AG04450 (cell line): ENCODE results near the gene EPHB2. TPM values are rescaled to one million over a fixed set of nuclear protein-coding genes. Genes with fewer than 3 reads are reported as not detected.
A peak's percentile ranks its signal among the peaks of the same experiment; 100 is the strongest.

Experiments used
- CTCF ChIA-PET: fragments of 300-600, 350-600 bp; formaldehyde crosslinking; extraction: SDS; loops from one replicate; lab custom pipeline; 2022; ENCODE audit warnings: antibody characterized with exemption, inconsistent platforms; lab: Charles Lee
- POLR2A ChIA-PET: fragments of 350-600 bp; formaldehyde crosslinking; extraction: SDS; loops from one replicate; lab custom pipeline; 2021; ENCODE audit warnings: antibody characterized with exemption, inconsistent platforms; lab: Yijun Ruan, JAX
- DNase-seq: peaks from one replicate; pipeline ENCODE4 v3.0.0-alpha.2; 2011; ENCODE audit warnings: low read depth, low spot score
- H3K27ac ChIP-seq: one replicate; pipeline ENCODE4 v1.5.1; 2012; ENCODE audit warnings: low read depth, low read length, control low read depth
- H3K27me3 ChIP-seq: one replicate; pipeline ENCODE4 v1.6.0; 2012; ENCODE audit warnings: low read length; ENCODE audit not compliant: control insufficient read depth, insufficient read depth
- H3K4me3 ChIP-seq: 2 replicates; pipeline ENCODE4 v1.5.1; 2011; ENCODE audit warnings: mild to moderate bottlenecking, low read depth, low read length, control low read depth
- H3K9me3 ChIP-seq: 2 replicates; pipeline ENCODE4 v1.5.1; 2012; ENCODE audit warnings: low read length; ENCODE audit not compliant: control insufficient read depth, insufficient read depth
- polyA plus RNA-seq: library from polyadenylated mRNA; depleted of rRNA; stranded (reverse); fragments of >200 nt; gene quantifications from 2 replicates; pipeline ENCODE4 v1.2.3, GENCODE V29; 2011
- TF ChIP-seq, protein P1 (sequence below): IDR thresholded peaks from 2 replicates; pipeline ENCODE4 v1.5.1; 2011; ENCODE audit warnings: low read depth, low read length, control low read depth, inconsistent platforms

The EPHB2 gene
- polyA plus RNA-seq, 1 experiment: 30.9 TPM

DNA sequence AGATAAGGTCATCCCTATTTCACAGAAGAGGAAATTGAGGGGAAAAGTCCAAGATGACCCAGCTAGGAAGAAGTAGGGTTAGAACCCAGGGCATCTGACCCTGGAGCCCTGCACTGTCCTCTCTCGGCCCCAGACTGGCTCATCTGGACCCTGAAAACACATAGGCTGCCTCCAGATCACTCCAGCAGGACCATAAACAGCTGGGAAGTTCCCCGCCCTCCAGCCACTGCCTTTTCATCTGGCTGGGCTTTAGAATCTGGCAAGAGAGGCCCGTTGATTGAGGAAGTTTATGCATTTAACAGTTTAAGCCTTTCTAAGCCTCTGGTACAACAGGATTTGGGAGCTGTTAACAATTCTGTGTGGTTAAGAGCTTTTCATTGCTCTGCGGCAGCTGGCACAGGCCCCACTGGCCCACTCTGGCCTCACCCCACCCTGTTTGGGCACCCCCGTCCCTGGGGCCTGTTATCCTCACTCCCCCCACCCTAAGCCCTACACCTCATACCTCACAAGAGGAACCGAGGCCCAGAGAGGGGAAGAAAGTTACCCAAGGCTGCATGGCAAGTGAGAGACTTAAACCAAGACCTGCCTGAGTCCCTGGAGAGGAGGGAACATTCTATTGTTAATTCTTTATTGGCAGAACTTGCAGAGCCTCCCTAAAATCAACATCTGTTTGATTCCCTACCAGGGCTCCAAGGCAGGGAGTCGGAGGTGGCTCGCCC is 84.2 kb downstream of the EPHB2 start:
- Histone ChIP-seq H3K4me3 (no peak overlapping the region), H3K27ac (peak overlapping the region; percentile 2), H3K9me3 (no peaks in the 10 kb centered on the region), H3K27me3 (no peaks in the 10 kb centered on the region)
- POLR2A ChIA-PET: no interaction called here
- DNase-seq: no peak
- TF ChIP-seq, protein P1, sequence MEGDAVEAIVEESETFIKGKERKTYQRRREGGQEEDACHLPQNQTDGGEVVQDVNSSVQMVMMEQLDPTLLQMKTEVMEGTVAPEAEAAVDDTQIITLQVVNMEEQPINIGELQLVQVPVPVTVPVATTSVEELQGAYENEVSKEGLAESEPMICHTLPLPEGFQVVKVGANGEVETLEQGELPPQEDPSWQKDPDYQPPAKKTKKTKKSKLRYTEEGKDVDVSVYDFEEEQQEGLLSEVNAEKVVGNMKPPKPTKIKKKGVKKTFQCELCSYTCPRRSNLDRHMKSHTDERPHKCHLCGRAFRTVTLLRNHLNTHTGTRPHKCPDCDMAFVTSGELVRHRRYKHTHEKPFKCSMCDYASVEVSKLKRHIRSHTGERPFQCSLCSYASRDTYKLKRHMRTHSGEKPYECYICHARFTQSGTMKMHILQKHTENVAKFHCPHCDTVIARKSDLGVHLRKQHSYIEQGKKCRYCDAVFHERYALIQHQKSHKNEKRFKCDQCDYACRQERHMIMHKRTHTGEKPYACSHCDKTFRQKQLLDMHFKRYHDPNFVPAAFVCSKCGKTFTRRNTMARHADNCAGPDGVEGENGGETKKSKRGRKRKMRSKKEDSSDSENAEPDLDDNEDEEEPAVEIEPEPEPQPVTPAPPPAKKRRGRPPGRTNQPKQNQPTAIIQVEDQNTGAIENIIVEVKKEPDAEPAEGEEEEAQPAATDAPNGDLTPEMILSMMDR: no peak
- CTCF ChIA-PET: interaction anchor here (0.5 to 1.5 kb wide), 2 partner anchors 90 to 932 kb away, joined by 4 read pairs; no protein-coding TSS in a partner anchor

DNA sequence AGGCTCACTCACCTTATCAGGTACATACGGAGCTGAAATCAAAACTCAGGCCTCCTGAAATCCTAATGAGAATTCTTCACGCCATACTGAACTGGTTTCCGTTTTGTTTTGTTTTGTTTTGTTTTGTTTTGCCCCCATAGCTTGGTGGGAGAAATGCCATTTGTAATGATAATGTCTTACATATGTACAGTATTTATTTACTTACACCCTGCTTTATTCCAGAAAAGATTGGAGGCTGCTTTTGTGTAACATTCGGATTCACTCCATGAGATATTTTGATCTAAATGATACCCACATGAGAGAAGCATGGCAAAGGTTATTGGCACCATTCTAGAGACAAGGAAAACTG is 84.7 kb downstream of the EPHB2 start:
- TF ChIP-seq, protein P1: no peak
- H3K9me3 ChIP-seq: no peaks in the 10 kb centered on the region
- H3K4me3 ChIP-seq: no peak overlapping the region
- no peak overlapping the region for H3K27ac ChIP-seq
- DNase-seq: no peak
- ChIA-PET CTCF (interaction anchor here (1.5 kb wide), 1 partner anchor 91 kb away, joined by 4 read pairs; no protein-coding TSS in a partner anchor), POLR2A (no interaction called here)
- no peaks in the 10 kb centered on the region for H3K27me3 ChIP-seq

DNA sequence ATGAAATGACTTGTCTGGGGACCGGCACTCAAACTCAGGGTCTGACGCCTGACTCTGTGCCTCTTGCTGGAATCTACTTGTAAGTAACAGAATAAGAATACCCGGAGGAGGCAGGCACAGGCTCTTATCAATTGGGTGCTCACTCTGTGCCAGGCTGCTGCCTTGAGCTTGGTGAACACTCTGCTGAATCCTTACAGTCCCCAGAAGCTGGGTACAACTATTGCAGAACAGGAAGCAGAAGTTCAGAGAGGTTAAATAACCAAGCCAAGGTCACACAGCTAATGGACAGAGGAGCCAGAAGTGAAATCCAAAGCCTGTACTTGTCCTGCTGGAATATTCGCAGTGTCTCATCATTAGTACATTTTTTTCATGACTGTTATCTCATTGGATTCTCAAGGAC is 86.0 kb downstream of the EPHB2 start:
- DNase-seq: no peak
- CTCF ChIA-PET: no interaction called here
- Histone ChIP-seq H3K9me3 (no peaks in the 10 kb centered on the region), H3K4me3 (no peak overlapping the region), H3K27ac (no peak overlapping the region), H3K27me3 (no peaks in the 10 kb centered on the region)
- POLR2A ChIA-PET: interaction anchor here (1.4 kb wide), 1 partner anchor 62 kb away, joined by 3 read pairs; no protein-coding TSS in a partner anchor
- TF ChIP-seq, protein P1: no peak

DNA sequence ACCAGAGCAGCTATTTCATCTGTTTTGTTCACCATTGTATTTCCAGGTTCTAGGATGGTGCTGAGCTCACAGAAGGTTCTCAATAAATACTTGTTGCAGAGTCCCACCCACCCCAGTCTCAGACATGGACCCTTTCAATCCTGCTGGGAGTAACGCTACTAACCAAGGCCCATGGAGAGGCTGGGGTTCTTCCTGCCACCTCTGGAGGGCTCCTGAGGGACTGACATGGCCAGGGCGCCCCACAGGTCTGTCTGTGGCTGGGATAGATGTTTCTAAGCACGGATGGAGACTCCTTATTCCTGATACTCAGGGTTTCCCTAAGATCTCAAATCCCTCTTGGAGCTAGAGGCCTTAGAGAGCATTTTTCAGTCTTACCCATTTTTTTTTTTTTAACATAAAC is 87.4 kb downstream of the EPHB2 start:
- no peak for DNase-seq
- POLR2A ChIA-PET: no interaction called here
- H3K27me3 ChIP-seq: no peaks in the 10 kb centered on the region
- no peaks in the 10 kb centered on the region for H3K9me3 ChIP-seq
- no peak overlapping the region for H3K27ac ChIP-seq
- CTCF ChIA-PET: no interaction called here
- no peak overlapping the region for H3K4me3 ChIP-seq
- TF ChIP-seq, protein P1: no peak

DNA sequence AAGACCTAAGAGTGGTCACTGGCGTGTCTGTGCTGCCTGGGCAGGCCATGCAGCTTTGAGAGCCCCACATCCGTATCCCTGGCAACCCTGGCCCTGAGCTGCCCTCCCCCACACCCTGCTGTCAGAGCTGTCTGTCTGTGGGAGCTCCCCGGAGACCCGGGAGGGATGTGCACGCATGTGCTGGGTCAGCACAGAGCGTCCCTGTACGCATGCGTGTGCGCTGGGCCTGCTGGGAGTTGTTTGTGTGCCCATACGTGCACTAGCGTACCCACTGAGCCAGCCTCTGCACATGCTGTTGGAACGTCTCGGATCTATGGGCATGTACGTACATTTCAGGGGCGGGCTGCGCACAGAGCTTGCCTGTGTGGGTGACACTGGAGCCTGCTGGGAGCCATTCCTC is 89.3 kb downstream of the EPHB2 start:
- Histone ChIP-seq H3K27ac (no peak overlapping the region), H3K9me3 (no peaks in the 10 kb centered on the region), H3K27me3 (no peaks in the 10 kb centered on the region), H3K4me3 (no peak overlapping the region)
- ChIA-PET POLR2A (no interaction called here), CTCF (no interaction called here)
- no peak for DNase-seq
- TF ChIP-seq, protein P1: no peak
